ENCODE measurements around the gene TP53BP2.
"Not testable (repeated sequence)": the region's sequence is repeated elsewhere in the genome, so short reads cannot be mapped to it uniquely, and the experiment has no call there.

Gene TP53BP2

GRCh38 chr1:223845810-223846682 is at the start of gene TP53BP2:
Gene TP53BP2, minus strand, starts transcription at chr1:223845947. Its CDS starts 267 bp downstream, at chr1:223845680.
- DNase-seq (ENCODE audit: low spot score): peak; percentile 91

- not testable (repeated sequence) for DNase-seq (ENCODE audit: low spot score)
These were observed 44.7 kb upstream of the TP53BP2 start for GRCh38 chr1:223890494-223890893.

- not testable (repeated sequence) for DNase-seq (ENCODE audit: low spot score)
These were observed 43.6 kb upstream of the TP53BP2 start for GRCh38 chr1:223889319-223889718.

GRCh38 chr1:223887747-223888418 is 42.1 kb upstream of the TP53BP2 start:
- no peak for DNase-seq (ENCODE audit: low spot score)

- DNase-seq (ENCODE audit: low spot score): no peak
These were observed 40.8 kb upstream of the TP53BP2 start for GRCh38 chr1:223886516-223886921.

GRCh38 chr1:223885614-223886013 is 39.9 kb upstream of the TP53BP2 start:
- DNase-seq (ENCODE audit: low spot score): no peak

- DNase-seq (ENCODE audit: low spot score): no peak
These were observed 33.0 kb upstream of the TP53BP2 start for GRCh38 chr1:223878598-223879325.

- DNase-seq (ENCODE audit: low spot score): no peak
These were observed 32.1 kb upstream of the TP53BP2 start for GRCh38 chr1:223877804-223878203.

GRCh38 chr1:223876590-223876989 is 30.8 kb upstream of the TP53BP2 start:
- DNase-seq (ENCODE audit: low spot score): no peak

GRCh38 chr1:223873044-223873443 is 27.3 kb upstream of the TP53BP2 start:
- no peak for DNase-seq (ENCODE audit: low spot score)

- no peak for DNase-seq (ENCODE audit: low spot score)
These were observed 26.7 kb upstream of the TP53BP2 start for GRCh38 chr1:223872308-223872901.

- no peak for DNase-seq (ENCODE audit: low spot score)
These were observed 25.1 kb upstream of the TP53BP2 start for GRCh38 chr1:223870617-223871574.

- not testable (repeated sequence) for DNase-seq (ENCODE audit: low spot score)
These were observed 19.0 kb upstream of the TP53BP2 start for GRCh38 chr1:223864599-223865368.

GRCh38 chr1:223864084-223864483 is 18.3 kb upstream of the TP53BP2 start:
- no peak for DNase-seq (ENCODE audit: low spot score)

GRCh38 chr1:223861904-223862303 is 16.2 kb upstream of the TP53BP2 start:
- no peak for DNase-seq (ENCODE audit: low spot score)

- no peak for DNase-seq (ENCODE audit: low spot score)
These were observed 14.4 kb upstream of the TP53BP2 start for GRCh38 chr1:223860051-223860622.

GRCh38 chr1:223859058-223859457 is 13.3 kb upstream of the TP53BP2 start:
- no peak for DNase-seq (ENCODE audit: low spot score)

- DNase-seq (ENCODE audit: low spot score): no peak
These were observed 10.6 kb upstream of the TP53BP2 start for GRCh38 chr1:223856386-223856785.

GRCh38 chr1:223853748-223854147 is 8.0 kb upstream of the TP53BP2 start:
- no peak for DNase-seq (ENCODE audit: low spot score)

GRCh38 chr1:223853275-223853674 is 7.5 kb upstream of the TP53BP2 start:
- no peak for DNase-seq (ENCODE audit: low spot score)
